GM23248 (cell line): ENCODE data around the gene HSF4.

Source experiments
- EZH2 ChIP-seq: fragments of 200-600 bp; sonication (generic); IDR thresholded peaks from 2 replicates; pipeline ENCODE4 v1.6.1; 2018; ENCODE audit warnings: antibody characterized with exemption, mild to moderate bottlenecking; ENCODE audit not compliant: insufficient read depth, poor library complexity, severe bottlenecking
- EZH2phosphoT487 ChIP-seq: fragments of 200-600 bp; sonication (generic); IDR thresholded peaks from 2 replicates; pipeline ENCODE4 v1.6.1; 2018; ENCODE audit warnings: antibody characterized with exemption, moderate library complexity, mild to moderate bottlenecking, low read depth; ENCODE audit not compliant: insufficient read depth

GRCh38 chr16:67166110-67166547, 1.6 kb downstream of the HSF4 start:
- no peak for TF ChIP-seq EZH2
- TF ChIP-seq EZH2phosphoT487: no peak
